GM19099 (cell line): ENCODE data around the gene ANKRD31.

Experiments used
- POLR2A ChIP-seq: IDR thresholded peaks from 3 replicates; pipeline ENCODE4 v1.6.1; 2011; ENCODE audit warnings: low read depth; ENCODE audit not compliant: insufficient read length; ENCODE audit errors: extremely low read depth

ANKRD31 gene

DNA sequence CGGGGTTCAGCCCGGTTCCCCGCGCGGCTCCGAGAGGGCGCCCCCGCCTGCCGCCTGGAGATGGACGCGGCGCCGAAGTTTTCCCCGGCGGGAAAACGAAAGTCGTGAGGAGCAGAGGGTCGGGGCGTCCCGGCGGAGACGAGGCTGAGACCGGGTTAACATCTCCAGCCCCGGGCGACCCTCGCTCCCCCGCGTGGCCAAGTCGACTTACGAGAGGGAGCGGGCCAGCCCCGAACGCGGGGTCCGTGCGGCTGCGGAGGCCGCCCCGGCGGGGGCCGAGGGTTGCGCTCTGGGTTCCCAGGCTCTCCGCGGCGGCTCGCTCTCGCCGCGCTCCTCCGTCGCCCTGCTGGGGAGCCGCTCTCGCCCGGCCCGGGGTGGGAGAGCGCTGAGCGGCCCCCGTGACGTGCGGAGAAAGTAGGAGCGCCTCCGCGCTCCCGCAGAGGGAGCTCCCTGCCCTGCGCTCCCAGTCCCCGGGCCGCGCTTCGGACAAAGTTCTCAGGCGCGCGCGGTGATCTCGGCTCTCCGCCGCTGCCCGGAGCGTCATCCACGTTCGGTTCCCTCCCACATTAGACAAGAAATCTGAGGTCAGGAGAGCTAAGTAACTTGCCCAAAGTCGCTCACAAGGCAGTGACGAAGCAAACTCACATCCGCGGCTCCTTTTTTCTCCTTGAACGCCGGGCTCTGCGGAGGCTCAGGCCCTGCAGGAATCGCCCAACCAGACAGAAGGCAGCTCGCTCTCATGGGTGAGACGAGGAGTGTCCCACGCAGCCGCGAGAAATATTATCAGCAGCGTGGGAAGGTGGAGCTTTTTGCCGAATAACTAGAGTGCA, 183.2 kb downstream of the ANKRD31 start:
- no peak for TF ChIP-seq POLR2A

DNA sequence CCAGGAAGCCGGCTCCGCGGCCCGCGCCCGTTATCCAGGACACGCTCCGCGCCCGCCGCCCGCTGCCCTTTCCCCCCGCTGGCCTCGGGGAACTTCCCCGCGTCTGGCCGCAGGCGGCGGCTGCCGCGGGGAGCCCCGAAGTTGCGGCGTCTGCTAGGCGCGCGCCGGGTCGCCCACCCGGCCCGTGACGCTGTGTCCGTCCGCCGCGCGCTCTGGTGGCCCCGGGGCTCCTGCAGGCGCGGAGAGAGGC, 183.7 kb downstream of the ANKRD31 start:
- no peak for TF ChIP-seq POLR2A

DNA sequence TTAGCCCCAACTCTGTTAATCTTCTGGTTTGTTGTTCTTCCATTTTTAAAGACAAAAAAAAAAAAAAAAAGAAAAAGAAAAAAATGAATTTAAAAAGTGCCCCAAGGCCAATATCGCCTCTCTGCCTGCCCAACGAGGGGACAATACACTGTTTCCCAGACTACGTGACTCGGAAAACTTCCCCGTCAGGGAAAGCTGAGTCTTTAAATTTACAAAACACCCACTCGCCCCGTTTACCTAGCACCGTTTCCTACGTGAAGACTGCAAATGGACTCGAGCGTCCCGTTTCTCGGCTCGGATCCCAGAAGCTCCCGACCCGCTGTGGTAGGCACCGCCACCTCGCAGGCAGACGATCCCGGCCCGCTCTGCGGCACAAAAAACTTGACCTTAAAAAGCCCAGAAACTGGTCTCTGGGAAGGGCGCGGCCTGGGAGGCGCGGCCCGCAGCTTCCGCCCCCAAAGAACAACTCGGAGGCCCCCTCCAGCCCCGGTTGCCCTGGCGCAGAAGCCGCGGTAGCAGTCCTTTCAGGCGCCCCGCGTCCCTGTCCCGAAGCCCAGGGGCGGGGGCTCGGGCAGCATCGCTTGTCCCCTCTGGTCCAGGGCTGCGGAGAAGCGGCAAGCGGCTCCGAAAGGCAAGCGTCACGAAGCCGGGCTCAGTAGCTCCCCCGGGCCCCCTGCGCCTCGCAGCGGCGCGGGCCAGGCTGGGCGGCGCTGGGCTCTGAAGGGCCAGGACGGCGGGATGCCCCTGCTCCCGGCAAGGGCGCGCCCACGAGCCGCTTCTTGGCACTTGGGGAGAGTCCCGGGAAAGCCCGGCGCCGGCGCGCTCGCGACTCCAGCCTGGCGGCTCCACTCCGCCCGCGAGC, 184.3 kb downstream of the ANKRD31 start, which contains the start of gene GCNT4:
Gene GCNT4 (minus strand): TSS at position 367 of the 862 bp plus-strand sequence. CDS start 22,521 bp downstream, outside the sequence.
- TF ChIP-seq POLR2A: peak; percentile 27

- TF ChIP-seq POLR2A: no peak
Observed at GRCh38 chr5:75051217-75051751, 185.4 kb downstream of the ANKRD31 start.

DNA sequence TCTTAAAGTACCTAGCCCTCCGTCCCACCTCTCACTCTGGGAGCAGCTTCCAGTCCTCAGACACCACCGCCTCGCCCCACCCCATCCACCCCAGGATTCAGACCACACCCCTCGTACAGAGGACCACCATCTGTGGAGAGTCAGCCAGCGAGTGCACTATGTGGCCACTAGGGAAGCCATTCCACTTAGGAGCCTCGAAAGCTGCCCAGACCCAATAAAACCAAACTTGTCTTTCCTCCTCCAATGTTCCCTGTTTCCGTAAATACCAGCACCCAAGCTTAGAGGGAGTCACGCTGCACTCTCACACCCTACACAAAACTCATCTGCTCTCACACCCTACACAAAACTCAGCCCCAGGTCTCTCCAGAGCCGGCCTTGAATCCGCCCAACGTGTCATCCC, 186.3 kb downstream of the ANKRD31 start:
- TF ChIP-seq POLR2A: no peak

DNA sequence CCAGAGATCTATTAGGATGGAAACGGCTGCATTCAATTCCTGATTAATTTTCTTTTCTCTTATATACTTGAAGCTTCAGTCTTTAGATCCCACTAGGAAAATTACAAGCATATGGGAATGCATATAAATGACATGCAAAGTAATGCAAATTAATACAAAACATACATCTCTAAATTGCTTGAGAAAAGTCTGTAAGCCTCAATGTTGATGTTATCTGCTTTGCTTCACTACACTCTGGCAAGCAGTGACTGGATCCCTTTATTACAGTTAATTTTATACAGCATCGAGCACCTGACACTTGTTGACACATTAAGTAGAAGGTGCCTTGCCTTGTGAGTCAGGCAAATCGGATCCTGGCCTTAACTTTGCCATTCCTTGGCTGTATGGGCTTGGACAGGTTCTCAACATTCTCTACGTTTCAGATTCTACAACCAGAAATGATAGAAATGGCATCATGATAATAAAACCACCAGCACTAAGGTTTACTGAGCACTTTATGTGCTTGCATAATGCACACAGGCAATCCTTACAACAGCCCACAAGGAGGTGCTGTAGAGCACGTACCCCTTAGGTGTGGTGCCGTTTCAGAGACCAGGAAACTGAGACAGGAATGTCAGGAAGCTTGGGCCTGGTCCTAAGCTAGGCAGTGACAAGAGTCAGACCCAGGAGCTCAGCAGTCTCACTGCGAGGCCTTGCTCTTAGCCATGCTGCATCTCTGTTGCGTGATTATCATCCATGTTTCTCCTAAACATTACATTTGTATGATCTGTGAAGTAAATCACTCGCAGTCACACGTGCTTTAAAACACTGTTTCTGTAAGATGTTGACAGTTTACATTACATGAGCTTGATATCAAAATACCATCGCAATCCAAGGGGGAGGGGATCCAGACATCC, 187.0 kb downstream of the ANKRD31 start:
- no peak for TF ChIP-seq POLR2A

- TF ChIP-seq POLR2A: no peak
Observed at GRCh38 chr5:75048457-75048953, 188.2 kb downstream of the ANKRD31 start.

- TF ChIP-seq POLR2A: no peak
Observed at GRCh38 chr5:75047356-75047755, 189.3 kb downstream of the ANKRD31 start.

DNA sequence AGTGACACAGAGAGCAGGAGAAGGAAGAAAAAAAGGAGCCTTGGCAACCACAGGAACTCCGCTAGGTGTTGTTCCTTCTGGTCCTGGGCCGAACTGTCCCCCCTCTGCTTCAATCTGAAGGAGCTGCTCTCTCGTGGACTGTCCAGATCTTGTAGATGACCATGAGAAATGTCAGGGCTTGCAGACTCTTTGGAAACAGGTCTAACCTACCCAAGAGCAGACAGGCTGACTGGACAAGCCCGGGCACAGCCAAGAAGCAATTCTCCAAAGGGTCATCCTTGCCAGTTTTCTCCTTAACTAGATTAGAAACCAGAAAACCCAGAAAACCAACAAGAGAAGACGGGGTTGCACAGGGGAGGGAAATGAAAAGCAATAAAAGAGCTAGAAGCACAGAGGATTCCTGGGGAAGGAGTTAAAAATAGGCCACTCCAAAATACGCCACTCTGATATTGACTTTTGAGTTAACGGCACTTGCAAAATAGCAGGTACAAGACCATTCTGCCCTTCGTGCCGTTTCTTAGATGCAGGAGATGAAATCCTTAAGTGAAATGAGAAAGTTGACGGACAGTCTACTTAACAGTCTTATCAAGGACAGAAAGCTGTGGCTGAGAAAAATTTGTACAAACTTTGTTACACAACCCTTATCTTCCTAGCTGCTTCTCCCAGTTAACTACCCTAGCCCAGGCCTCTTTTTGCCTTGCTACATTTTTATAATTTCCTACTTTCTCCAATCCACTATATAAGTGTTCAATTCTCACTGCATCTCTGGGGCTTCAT, 190.1 kb downstream of the ANKRD31 start:
- no peak for TF ChIP-seq POLR2A

GRCh38 chr5:75045071-75045470, 191.6 kb downstream of the ANKRD31 start:
- TF ChIP-seq POLR2A: no peak

DNA sequence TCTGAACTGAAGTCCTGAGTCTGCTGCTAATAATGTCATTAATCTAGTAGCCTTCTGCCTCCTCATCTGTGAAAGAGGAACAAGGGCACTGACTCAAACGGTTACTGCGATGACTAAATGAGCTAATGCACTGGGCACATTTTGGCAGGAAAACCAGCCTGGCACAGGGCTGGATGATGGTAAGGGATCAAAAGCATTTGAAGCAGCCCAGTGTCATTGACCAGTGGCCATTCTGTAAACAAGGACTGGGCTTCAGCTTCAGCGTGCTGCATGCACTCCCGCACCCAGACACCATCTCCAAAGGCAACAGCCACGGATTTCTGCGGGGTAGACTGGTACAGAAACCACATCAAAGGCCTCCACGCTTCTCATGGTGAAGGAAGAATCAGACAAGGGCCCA, 192.3 kb downstream of the ANKRD31 start:
- no peak for TF ChIP-seq POLR2A

- TF ChIP-seq POLR2A: no peak
Observed at GRCh38 chr5:75043633-75044264, 192.9 kb downstream of the ANKRD31 start.

GRCh38 chr5:75042522-75042921, 194.2 kb downstream of the ANKRD31 start:
- no peak for TF ChIP-seq POLR2A
